Esophagus muscularis mucosa (tissue), 3 donors: ENCODE results near the gene CNOT4.
"Not testable (repeated sequence)": the region's sequence is repeated elsewhere in the genome, so short reads cannot be mapped to it uniquely, and the experiment has no call there.

Experiments used
- CTCF ChIP-seq, 3 experiments: fragments of 200-600 bp in 2 of 3; fragments of 450-650 bp in 1 of 3; sonication (generic) in 2 of 3; IDR thresholded peaks; one replicate each; pipeline ENCODE4 v1.5.1; 2017 to 2019; ENCODE audit warnings: antibody characterized with exemption in 3 of 3, mild to moderate bottlenecking in 2 of 3, moderate library complexity in 1 of 3
- POLR2A ChIP-seq: fragments of 450-650 bp; IDR thresholded peaks from one replicate; pipeline ENCODE4 v1.6.1; 2017; ENCODE audit warnings: antibody characterized with exemption, moderate library complexity, mild to moderate bottlenecking, low read depth
- POLR2AphosphoS5 ChIP-seq, 2 donors: sonication (generic); formaldehyde crosslinking; IDR thresholded peaks; one replicate each; pipeline ENCODE4 v1.6.1; 2017; ENCODE audit warnings: antibody characterized with exemption in 2 of 2

- TF ChIP-seq CTCF (IDR thresholded peaks at IDR 0.05); POLR2A; POLR2AphosphoS5 (IDR thresholded peaks at IDR 0.05): not testable (repeated sequence)
Measured at GRCh38 chr7:135320953-135321352, 188.9 kb downstream of the CNOT4 start.
